PC-3 (cell line): ENCODE data around the gene ARMC5.

Experiments used
- EZH2 ChIP-seq: fragments of 300-600 bp; sonication (generic); IDR thresholded peaks from one replicate; pipeline ENCODE4 v1.6.1; 2017; ENCODE audit warnings: antibody characterized with exemption, mild to moderate bottlenecking, low read length; ENCODE audit not compliant: unreplicated experiment
- EZH2phosphoT487 ChIP-seq: fragments of 300-600 bp; sonication (generic); IDR thresholded peaks from 2 replicates; pipeline ENCODE4 v1.6.1; 2018; ENCODE audit warnings: mild to moderate bottlenecking, antibody characterized with exemption, low read length, borderline replicate concordance
- TF ChIP-seq, protein P1 (sequence below): fragments of 300-600 bp; sonication (generic); conservative IDR thresholded peaks from 2 replicates; pipeline ENCODE4 v1.5.1; 2017; ENCODE audit warnings: antibody characterized with exemption, low read depth, mild to moderate bottlenecking, low read length

GRCh38 chr16:31421587-31421986 is 37.7 kb upstream of the ARMC5 start:
- TF ChIP-seq, protein P1, sequence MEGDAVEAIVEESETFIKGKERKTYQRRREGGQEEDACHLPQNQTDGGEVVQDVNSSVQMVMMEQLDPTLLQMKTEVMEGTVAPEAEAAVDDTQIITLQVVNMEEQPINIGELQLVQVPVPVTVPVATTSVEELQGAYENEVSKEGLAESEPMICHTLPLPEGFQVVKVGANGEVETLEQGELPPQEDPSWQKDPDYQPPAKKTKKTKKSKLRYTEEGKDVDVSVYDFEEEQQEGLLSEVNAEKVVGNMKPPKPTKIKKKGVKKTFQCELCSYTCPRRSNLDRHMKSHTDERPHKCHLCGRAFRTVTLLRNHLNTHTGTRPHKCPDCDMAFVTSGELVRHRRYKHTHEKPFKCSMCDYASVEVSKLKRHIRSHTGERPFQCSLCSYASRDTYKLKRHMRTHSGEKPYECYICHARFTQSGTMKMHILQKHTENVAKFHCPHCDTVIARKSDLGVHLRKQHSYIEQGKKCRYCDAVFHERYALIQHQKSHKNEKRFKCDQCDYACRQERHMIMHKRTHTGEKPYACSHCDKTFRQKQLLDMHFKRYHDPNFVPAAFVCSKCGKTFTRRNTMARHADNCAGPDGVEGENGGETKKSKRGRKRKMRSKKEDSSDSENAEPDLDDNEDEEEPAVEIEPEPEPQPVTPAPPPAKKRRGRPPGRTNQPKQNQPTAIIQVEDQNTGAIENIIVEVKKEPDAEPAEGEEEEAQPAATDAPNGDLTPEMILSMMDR: no peak
- TF ChIP-seq EZH2 (no peak), EZH2phosphoT487 (no peak)
